Superior temporal gyrus (tissue), 1 donor: Measurements from ENCODE around the gene KCNAB1.

Source experiments
- DNase-seq: peaks from one replicate; pipeline ENCODE4 v3.0.0-alpha.2; 2016; ENCODE audit errors: extremely low spot score

KCNAB1 gene

GRCh38 chr3:156455839-156456238, 335.5 kb downstream of the KCNAB1 start:
- DNase-seq = no peak

DNA sequence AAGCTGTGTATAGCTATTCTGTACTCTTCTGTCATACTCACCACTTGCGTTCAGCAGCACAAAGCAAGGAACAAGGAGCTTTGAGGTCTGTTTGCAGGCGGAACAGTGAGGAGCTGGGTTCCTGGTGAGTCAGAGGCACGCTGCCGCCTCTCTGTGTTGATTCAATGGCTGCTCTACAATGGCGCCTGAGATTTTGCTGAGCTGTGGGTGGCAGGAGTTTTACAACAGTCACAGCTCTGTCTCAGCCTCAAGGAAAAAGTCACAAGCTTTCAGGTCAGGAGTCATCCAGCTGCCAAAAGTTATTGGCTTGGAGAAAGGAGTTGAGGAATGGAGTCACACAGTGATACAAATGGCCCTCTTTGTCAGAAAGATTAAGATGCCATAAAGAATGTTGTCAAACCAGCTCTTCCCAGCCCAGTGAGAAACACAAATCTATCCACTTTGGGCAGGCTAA, 336.4 kb downstream of the KCNAB1 start:
- no peak for DNase-seq

GRCh38 chr3:156459434-156459833, 339.1 kb downstream of the KCNAB1 start:
- DNase-seq = peak; percentile 57

DNA sequence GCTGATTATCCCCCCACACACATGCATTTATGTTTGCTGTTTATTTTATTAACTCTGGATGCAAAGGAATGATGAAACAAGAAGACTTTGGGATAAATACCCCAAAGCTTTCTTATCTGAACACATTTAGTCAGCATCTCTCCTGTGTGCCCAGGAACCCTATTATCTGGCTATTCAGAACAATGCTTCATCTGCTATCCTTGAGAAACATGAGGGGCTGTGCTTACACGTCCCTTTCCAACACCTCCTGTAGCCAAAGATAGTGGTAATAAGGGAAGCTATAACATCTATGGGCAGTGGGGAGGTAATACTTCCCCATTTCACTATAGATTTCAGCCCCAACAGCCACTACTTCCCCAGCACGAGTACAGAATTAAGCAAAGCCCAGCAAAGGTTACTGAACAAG, 339.8 kb downstream of the KCNAB1 start:
- no peak for DNase-seq

- DNase-seq = no peak
Observed at GRCh38 chr3:156461889-156462288, 341.5 kb downstream of the KCNAB1 start.

GRCh38 chr3:156463123-156463522, 342.7 kb downstream of the KCNAB1 start:
- DNase-seq = no peak

- DNase-seq = no peak
Observed at GRCh38 chr3:156465194-156465593, 344.8 kb downstream of the KCNAB1 start.

- no peak for DNase-seq
Observed at GRCh38 chr3:156469456-156469855, 349.1 kb downstream of the KCNAB1 start.

GRCh38 chr3:156471431-156471830, 351.1 kb downstream of the KCNAB1 start:
- DNase-seq = no peak

GRCh38 chr3:156472150-156472549, 351.8 kb downstream of the KCNAB1 start:
- no peak for DNase-seq

DNA sequence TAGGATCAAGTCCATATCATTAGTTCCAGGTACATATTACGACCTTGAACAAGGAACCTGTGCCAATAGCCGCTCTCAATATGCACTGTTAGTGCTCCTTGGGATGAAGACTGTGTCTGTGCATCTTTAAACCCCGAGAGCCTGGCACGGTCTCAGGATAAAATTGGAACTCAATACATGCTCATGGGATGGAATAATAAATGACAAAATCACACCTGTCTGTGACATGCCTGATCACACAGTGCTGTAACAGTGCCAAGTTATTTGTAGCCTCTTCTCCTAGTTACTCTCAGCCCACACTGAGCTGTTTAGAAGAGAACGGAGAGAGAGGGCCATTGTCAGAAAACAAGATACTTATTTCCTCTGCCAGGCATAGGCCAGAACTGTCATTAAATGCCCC, 352.3 kb downstream of the KCNAB1 start:
- no peak for DNase-seq

DNA sequence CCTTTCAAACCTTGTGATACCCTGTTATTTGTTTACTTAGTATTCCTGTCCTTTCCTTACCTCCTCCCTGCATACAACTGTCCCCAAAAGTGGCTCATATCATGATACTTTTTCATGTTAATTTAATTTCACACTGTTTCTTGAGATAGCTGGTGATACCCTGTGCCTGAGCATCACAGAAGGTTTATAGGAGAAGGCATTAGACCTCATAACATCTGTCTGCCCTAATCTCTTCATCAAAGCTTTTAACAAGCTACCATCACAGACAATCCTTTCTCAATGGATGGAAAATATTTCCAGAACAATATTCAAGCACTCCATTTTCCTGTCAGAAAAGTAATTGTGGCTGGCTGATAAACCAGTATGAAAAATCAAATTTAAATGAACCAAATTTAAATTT, 353.0 kb downstream of the KCNAB1 start:
- no peak for DNase-seq

- DNase-seq = no peak
Observed at GRCh38 chr3:156474560-156475389, 354.4 kb downstream of the KCNAB1 start.

DNA sequence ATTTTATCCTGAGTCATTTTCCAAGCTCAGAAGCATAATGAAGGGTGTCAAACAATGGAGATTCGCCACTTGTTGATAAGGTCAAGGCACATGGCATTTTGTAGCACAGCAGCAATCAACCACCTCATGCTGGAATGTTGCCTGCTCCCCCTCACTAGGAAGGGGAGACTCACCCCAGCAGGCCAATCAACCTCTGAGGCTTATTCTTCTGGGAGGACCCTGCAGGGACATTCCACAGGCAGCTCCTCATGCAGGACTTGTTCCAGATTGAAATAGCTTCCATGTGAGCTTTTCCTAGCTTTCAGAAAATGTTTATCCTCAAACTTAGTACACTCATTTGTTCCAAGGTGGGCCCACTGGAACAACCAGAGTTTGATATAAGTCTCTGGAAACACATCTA, 356.9 kb downstream of the KCNAB1 start:
- DNase-seq = no peak

GRCh38 chr3:156478891-156479290, 358.5 kb downstream of the KCNAB1 start:
- peak; percentile 43 for DNase-seq

DNA sequence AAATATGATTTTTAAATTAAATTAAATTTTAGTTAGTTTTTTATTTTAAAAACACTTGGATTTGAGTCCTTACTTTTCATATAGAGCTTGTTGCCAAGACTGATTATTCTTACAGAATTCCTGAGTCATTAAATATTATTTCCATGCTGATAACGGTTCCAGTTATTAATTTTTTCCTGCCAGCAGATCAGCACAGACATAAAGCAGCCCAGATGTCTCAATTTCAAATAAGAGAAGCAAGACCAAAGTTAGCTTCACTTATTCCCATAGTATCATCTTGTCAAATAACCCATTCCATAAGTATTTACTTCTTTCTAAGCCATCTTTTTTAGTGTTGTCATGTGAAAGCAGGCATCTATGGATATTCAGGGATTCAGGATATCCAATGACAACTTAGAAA, 359.2 kb downstream of the KCNAB1 start:
- no peak for DNase-seq

- DNase-seq = no peak
Observed at GRCh38 chr3:156480949-156481348, 360.6 kb downstream of the KCNAB1 start.

- DNase-seq = no peak
Observed at GRCh38 chr3:156483002-156483401, 362.6 kb downstream of the KCNAB1 start.

GRCh38 chr3:156483426-156483825, 363.0 kb downstream of the KCNAB1 start:
- DNase-seq = no peak

DNA sequence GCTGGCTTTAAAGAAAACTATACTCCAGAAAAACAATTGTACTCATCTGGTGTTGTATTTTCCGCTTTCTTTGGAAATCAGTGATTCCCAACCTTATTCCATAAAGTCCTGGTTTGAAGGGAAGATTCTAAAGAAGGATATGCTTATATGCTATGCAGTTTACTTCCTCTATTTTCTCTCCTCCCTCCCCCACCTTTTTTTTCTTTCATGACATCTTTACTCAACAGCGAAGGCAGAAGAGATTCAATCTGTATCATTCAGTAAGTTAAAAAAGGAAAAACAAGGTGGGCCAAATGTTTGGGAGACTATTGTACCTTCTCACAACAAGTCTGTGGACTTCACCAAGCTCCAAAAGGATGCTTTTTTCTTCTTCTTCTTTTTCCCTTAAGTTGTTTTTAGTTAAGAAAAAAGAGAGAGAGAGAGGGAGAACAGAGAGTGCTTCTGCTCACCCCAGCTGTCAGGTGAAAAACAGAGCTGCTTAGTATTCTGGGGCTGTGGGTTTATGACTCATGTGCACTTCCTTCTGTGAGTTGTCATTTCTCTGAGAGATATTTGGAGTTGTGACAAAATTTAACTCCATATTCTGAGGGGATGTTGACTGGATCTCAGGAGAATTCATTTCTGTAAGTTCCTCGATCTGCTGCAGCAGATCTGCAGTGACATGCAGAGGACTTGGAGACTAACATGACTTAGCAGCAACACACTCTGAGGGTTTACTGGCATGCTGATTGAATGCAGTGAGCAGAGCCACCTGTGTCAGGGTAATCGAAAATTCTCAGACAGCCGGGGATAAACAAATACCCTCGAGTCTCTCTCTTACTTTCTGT, 363.8 kb downstream of the KCNAB1 start:
- DNase-seq = peak; percentile 58

DNA sequence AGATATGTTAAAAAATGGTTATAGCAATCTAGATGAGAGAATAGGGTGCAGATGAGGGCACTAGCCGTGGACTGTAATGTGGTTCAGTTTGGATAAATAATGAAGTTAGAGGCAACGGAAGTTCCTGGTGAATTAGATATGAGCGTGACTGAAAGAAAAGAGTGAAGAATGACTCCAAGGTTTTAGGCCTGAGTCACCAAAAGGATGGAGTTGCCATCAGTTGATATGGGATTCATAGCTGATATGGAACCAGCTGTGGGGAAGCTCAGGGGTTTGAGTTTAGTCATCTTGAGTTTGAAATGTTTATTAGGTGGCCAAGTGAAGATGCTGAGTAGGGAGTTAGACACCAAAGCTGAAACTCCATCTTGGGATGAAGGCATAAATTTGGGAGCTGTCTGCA, 368.4 kb downstream of the KCNAB1 start:
- DNase-seq = no peak

DNA sequence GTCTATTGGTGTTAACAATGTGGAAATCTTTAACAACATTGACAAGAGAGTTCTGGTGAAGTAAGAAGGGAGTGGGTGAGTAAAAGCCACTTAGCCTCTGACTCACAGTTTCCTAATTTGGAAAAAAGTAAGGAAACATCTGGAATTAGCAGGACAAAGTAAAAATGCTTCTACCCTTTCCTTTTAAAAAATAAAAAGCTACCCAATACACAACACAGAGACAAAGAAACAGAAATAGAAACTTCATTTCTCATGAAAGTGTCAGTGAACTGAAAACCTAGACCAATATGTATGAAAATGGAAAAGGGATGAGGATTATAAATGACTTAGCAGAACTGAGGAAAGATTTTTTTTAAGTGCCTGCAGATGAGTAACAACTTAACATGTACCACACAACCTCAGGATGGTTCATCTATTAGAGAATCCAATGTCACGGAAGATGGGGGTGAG, 369.1 kb downstream of the KCNAB1 start:
- DNase-seq = no peak

- DNase-seq = no peak
Observed at GRCh38 chr3:156491192-156491591, 370.8 kb downstream of the KCNAB1 start.
